Neural cell (in vitro differentiated cells): ENCODE results near the gene NEURL1. TPM values are rescaled to one million over a fixed set of nuclear protein-coding genes. Genes with fewer than 3 reads are reported as not detected.
"Not testable (repeated sequence)": the region's sequence is repeated elsewhere in the genome, so short reads cannot be mapped to it uniquely, and the experiment has no call there.

Experiments
- H2AFZ ChIP-seq: fragments of 200-600, 300-800 bp; sonication (generic), shearing (Covaris generic); 2 replicates; pipeline ENCODE4 v1.6.0; 2014; ENCODE audit warnings: low read depth, mild to moderate bottlenecking, antibody characterized with exemption, low read length, moderate library complexity
- H3F3A ChIP-seq: fragments of 200-600 bp; shearing (Covaris generic); 2 replicates; pipeline ENCODE4 v1.6.1; 2016; ENCODE audit warnings: mild to moderate bottlenecking, moderate library complexity, mixed read lengths, antibody characterized with exemption, low read length; ENCODE audit not compliant: insufficient read depth, poor library complexity, severe bottlenecking
- H3K27ac ChIP-seq: fragments of 200-600, 300-800 bp; sonication (generic), shearing (Covaris generic); 2 replicates; pipeline ENCODE4 v1.5.1; 2014; ENCODE audit warnings: mild to moderate bottlenecking, low read length, moderate library complexity
- H3K27me3 ChIP-seq: fragments of 300-800, 200-600 bp; sonication (generic), shearing (Covaris generic); 2 replicates; pipeline ENCODE4 v1.6.0; 2014; ENCODE audit warnings: mild to moderate bottlenecking, low read depth, low read length, moderate library complexity; ENCODE audit not compliant: insufficient read depth
- H3K36me3 ChIP-seq: fragments of 300-800, 200-600 bp; sonication (generic), shearing (Covaris generic); 2 replicates; pipeline ENCODE4 v1.5.1; 2014; ENCODE audit warnings: mild to moderate bottlenecking, antibody characterized with exemption, low read length, moderate library complexity; ENCODE audit not compliant: insufficient read depth
- H3K4me2 ChIP-seq: fragments of 300-800, 200-600 bp; sonication (generic), shearing (Covaris generic); 2 replicates; pipeline ENCODE4 v1.6.0; 2014; ENCODE audit warnings: mild to moderate bottlenecking, low read length
- H3K4me3 ChIP-seq: fragments of 300-800, 200-600 bp; sonication (generic), shearing (Covaris generic); 2 replicates; pipeline ENCODE4 v1.5.1; 2014; ENCODE audit warnings: mild to moderate bottlenecking, low read length, moderate library complexity
- H3K79me2 ChIP-seq: fragments of 200-600 bp; shearing (Covaris generic); replicated peaks from 2 replicates; pipeline ENCODE4 v1.6.0; 2014; ENCODE audit warnings: mild to moderate bottlenecking, low read length, moderate library complexity; ENCODE audit not compliant: insufficient read depth
- H3K9ac ChIP-seq: fragments of 300-800, 200-600 bp; sonication (generic), shearing (Covaris generic); 2 replicates; pipeline ENCODE4 v1.6.1; 2016; ENCODE audit warnings: mild to moderate bottlenecking, low read length, mixed read lengths
- H3K9me2 ChIP-seq: fragments of 200-600 bp; shearing (Covaris generic); 2 replicates; pipeline ENCODE4 v1.6.1; 2016; ENCODE audit warnings: mild to moderate bottlenecking, low read length, mixed read lengths; ENCODE audit not compliant: insufficient read depth
- H3K9me3 ChIP-seq: fragments of 200-600, 300-800 bp; sonication (generic), shearing (Covaris generic); 2 replicates; pipeline ENCODE4 v1.6.1; 2016; ENCODE audit warnings: mild to moderate bottlenecking, mixed run types, low read length, moderate library complexity, mixed read lengths
- H4K20me1 ChIP-seq: fragments of 200-600 bp; shearing (Covaris generic); 2 replicates; pipeline ENCODE4 v1.6.1; 2016; ENCODE audit warnings: mild to moderate bottlenecking, mixed run types; ENCODE audit not compliant: insufficient read depth
- CTCF ChIP-seq: fragments of 450-650 bp; IDR thresholded peaks from 2 replicates; pipeline ENCODE4 v1.5.1; 2014; ENCODE audit warnings: antibody characterized with exemption, mild to moderate bottlenecking, moderate library complexity; ENCODE audit not compliant: poor library complexity, severe bottlenecking
- EP300 ChIP-seq: fragments of 450-650 bp; conservative IDR thresholded peaks from 2 replicates; pipeline ENCODE4 v1.6.1; 2014; ENCODE audit warnings: antibody characterized with exemption, mild to moderate bottlenecking, moderate library complexity; ENCODE audit not compliant: poor library complexity, severe bottlenecking
- EZH2 ChIP-seq: fragments of 200-600, 300-800 bp; shearing (Covaris generic), sonication (generic); IDR thresholded peaks from 2 replicates; pipeline ENCODE4 v1.6.1; 2014; ENCODE audit warnings: antibody characterized with exemption, low read length, borderline replicate concordance, mild to moderate bottlenecking; ENCODE audit not compliant: insufficient read depth, poor library complexity, severe bottlenecking
- MXI1 ChIP-seq: fragments of 450-650 bp; conservative IDR thresholded peaks from 2 replicates; pipeline ENCODE4 v1.6.1; 2014; ENCODE audit warnings: antibody characterized with exemption, mild to moderate bottlenecking; ENCODE audit not compliant: poor library complexity, severe bottlenecking
- POLR2AphosphoS5 ChIP-seq: IDR thresholded peaks from 2 replicates; pipeline ENCODE4 v1.6.1; 2012
- RAD21 ChIP-seq: fragments of 450-650 bp; conservative IDR thresholded peaks from 2 replicates; pipeline ENCODE4 v1.6.1; 2014; ENCODE audit warnings: antibody characterized with exemption, mild to moderate bottlenecking, moderate library complexity
- TAF1 ChIP-seq: IDR thresholded peaks from 2 replicates; pipeline ENCODE4 v1.6.1; 2012; ENCODE audit warnings: low read depth
- polyA plus RNA-seq: library from polyadenylated mRNA; depleted of rRNA; stranded (reverse); fragments of >200 nt; gene quantifications from 2 replicates; pipeline ENCODE4 v1.2.3, GENCODE V29; 2014
- TF ChIP-seq, protein P1 (sequence below): IDR thresholded peaks from 2 replicates; pipeline ENCODE4 v1.6.1; 2012; ENCODE audit warnings: borderline replicate concordance

NEURL1 gene
- polyA plus RNA-seq, 1 donor from 2014 or later: 12.3 TPM

DNA sequence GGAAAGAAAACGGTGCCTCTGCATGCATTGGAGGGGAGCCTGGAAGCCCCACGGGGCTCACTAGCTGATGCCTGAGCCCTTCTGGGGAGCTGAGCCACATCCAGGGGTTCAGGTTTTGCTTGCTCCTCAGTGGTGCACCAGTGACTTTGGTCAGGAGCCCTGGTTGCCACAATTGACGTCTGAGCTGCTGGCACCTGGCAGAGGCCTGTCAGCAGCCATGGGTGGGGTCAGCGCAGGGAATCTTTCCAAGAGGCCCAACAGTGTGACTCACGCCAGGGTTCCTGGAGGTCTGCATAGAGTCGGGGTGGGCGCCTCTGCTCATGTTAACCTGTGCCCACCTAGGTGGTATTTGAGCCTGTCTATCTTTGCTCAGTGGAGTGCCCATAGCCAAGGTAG, 138.7 kb downstream of the NEURL1 start (continued):
- TF ChIP-seq POLR2AphosphoS5: no peak

DNA sequence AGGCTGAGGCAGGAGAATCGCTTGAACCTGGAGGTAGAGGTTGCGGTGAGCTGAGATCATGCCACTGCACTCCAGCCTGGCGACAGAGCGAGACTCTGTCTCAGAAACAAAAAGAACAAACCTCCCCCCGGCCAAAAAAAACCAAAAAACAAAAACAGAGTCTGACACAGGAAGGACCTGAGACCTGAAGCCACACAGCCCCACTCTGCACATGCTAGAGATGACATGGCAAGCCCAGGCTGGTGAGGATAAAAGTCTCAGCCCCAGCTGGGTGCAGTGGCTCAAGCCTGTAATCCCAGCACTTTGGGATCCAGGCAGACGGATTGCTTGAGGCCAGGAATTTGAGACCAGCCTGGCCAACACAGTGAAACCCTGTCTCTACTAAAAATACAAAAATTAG, 139.4 kb downstream of the NEURL1 start:
- not testable (repeated sequence) for H3F3A ChIP-seq, H3K9me3 ChIP-seq, H3K4me2 ChIP-seq, H3K27me3 ChIP-seq, H3K4me3 ChIP-seq, H3K27ac ChIP-seq, H3K79me2 ChIP-seq, H4K20me1 ChIP-seq, H3K9me2 ChIP-seq, H3K36me3 ChIP-seq, H3K9ac ChIP-seq, H2AFZ ChIP-seq

DNA sequence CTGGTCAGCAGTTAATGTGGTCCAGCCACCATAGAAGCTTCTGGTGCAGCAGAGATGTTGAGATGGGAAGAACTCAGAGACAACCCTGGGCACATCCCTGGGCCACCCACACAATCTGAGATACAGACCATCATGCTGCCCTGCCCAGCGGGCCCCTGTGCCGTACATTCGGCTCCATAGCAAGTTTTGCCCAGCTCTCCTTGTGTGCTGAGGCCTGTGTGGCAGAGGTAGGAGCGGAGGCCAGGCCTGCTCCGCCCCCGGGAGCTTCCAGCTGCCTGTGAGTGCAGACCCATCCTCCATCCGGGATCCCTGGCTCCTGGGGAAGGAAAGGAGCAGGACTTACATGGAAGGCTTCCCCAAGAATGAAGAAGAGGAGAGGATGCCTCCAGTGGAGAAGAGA, 140.3 kb downstream of the NEURL1 start:
- H3F3A ChIP-seq: no peaks in the 10 kb centered on the region
- H4K20me1 ChIP-seq: no peaks in the 10 kb centered on the region
- TF ChIP-seq MXI1: no peak
- TF ChIP-seq CTCF: no peak
- no peaks in the 10 kb centered on the region for H3K36me3 ChIP-seq
- H3K27me3 ChIP-seq: no peaks in the 10 kb centered on the region
- no peaks in the 10 kb centered on the region for H3K79me2 ChIP-seq
- no peaks in the 10 kb centered on the region for H3K9me2 ChIP-seq
- no peaks in the 10 kb centered on the region for H3K9me3 ChIP-seq
- H3K9ac ChIP-seq: no peak overlapping the region
- H2AFZ ChIP-seq: no peak overlapping the region
- H3K4me2 ChIP-seq: no peak overlapping the region
- H3K4me3 ChIP-seq: no peak overlapping the region
- no peak overlapping the region for H3K27ac ChIP-seq

GRCh38 chr10:103635580-103635979, 142.1 kb downstream of the NEURL1 start:
- Histone ChIP-seq H3K9me3 (no peaks in the 10 kb centered on the region), H3K9ac (no peak overlapping the region), H3K36me3 (no peaks in the 10 kb centered on the region), H4K20me1 (no peaks in the 10 kb centered on the region), H3K4me2 (no peak overlapping the region), H3F3A (no peaks in the 10 kb centered on the region), H3K27me3 (no peaks in the 10 kb centered on the region), H3K79me2 (no peaks in the 10 kb centered on the region), H3K9me2 (no peaks in the 10 kb centered on the region), H3K4me3 (no peak overlapping the region), H3K27ac (no peak overlapping the region), H2AFZ (no peak overlapping the region)
- TF ChIP-seq MXI1 (no peak), EP300 (no peak), TAF1 (no peak)

- H3K9ac ChIP-seq: no peak overlapping the region
- no peak overlapping the region for H3K27ac ChIP-seq
- no peak overlapping the region for H3K4me2 ChIP-seq
- H3K4me3 ChIP-seq: no peak overlapping the region
- H3K79me2 ChIP-seq: no peaks in the 10 kb centered on the region
- no peak for TF ChIP-seq EZH2
- TF ChIP-seq POLR2AphosphoS5: no peak
- no peak for TF ChIP-seq RAD21
- TF ChIP-seq TAF1: no peak
- no peak for TF ChIP-seq EP300
- TF ChIP-seq, protein P1, sequence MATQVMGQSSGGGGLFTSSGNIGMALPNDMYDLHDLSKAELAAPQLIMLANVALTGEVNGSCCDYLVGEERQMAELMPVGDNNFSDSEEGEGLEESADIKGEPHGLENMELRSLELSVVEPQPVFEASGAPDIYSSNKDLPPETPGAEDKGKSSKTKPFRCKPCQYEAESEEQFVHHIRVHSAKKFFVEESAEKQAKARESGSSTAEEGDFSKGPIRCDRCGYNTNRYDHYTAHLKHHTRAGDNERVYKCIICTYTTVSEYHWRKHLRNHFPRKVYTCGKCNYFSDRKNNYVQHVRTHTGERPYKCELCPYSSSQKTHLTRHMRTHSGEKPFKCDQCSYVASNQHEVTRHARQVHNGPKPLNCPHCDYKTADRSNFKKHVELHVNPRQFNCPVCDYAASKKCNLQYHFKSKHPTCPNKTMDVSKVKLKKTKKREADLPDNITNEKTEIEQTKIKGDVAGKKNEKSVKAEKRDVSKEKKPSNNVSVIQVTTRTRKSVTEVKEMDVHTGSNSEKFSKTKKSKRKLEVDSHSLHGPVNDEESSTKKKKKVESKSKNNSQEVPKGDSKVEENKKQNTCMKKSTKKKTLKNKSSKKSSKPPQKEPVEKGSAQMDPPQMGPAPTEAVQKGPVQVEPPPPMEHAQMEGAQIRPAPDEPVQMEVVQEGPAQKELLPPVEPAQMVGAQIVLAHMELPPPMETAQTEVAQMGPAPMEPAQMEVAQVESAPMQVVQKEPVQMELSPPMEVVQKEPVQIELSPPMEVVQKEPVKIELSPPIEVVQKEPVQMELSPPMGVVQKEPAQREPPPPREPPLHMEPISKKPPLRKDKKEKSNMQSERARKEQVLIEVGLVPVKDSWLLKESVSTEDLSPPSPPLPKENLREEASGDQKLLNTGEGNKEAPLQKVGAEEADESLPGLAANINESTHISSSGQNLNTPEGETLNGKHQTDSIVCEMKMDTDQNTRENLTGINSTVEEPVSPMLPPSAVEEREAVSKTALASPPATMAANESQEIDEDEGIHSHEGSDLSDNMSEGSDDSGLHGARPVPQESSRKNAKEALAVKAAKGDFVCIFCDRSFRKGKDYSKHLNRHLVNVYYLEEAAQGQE: no peak
- TF ChIP-seq MXI1: no peak
- no peak for TF ChIP-seq CTCF
- no peaks in the 10 kb centered on the region for H3K9me3 ChIP-seq
- no peaks in the 10 kb centered on the region for H3K27me3 ChIP-seq
- no peaks in the 10 kb centered on the region for H3F3A ChIP-seq
- no peaks in the 10 kb centered on the region for H3K9me2 ChIP-seq
- H4K20me1 ChIP-seq: no peaks in the 10 kb centered on the region
- no peak overlapping the region for H2AFZ ChIP-seq
- H3K36me3 ChIP-seq: no peaks in the 10 kb centered on the region
Observed at GRCh38 chr10:103636492-103636891, 143.0 kb downstream of the NEURL1 start.
